GM18520 (cell line): ENCODE measurements around the gene SF3A1.
"Not testable (repeated sequence)": the region's sequence is repeated elsewhere in the genome, so short reads cannot be mapped to it uniquely, and the experiment has no call there.

ENCODE experiments used
- ATAC-seq: cut with Tn5 transposase; IDR thresholded peaks from one replicate; pipeline ENCODE4 v1.9.1; 2021; ENCODE audit not compliant: unreplicated experiment

SF3A1 gene, protein sequence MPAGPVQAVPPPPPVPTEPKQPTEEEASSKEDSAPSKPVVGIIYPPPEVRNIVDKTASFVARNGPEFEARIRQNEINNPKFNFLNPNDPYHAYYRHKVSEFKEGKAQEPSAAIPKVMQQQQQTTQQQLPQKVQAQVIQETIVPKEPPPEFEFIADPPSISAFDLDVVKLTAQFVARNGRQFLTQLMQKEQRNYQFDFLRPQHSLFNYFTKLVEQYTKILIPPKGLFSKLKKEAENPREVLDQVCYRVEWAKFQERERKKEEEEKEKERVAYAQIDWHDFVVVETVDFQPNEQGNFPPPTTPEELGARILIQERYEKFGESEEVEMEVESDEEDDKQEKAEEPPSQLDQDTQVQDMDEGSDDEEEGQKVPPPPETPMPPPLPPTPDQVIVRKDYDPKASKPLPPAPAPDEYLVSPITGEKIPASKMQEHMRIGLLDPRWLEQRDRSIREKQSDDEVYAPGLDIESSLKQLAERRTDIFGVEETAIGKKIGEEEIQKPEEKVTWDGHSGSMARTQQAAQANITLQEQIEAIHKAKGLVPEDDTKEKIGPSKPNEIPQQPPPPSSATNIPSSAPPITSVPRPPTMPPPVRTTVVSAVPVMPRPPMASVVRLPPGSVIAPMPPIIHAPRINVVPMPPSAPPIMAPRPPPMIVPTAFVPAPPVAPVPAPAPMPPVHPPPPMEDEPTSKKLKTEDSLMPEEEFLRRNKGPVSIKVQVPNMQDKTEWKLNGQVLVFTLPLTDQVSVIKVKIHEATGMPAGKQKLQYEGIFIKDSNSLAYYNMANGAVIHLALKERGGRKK

DNA sequence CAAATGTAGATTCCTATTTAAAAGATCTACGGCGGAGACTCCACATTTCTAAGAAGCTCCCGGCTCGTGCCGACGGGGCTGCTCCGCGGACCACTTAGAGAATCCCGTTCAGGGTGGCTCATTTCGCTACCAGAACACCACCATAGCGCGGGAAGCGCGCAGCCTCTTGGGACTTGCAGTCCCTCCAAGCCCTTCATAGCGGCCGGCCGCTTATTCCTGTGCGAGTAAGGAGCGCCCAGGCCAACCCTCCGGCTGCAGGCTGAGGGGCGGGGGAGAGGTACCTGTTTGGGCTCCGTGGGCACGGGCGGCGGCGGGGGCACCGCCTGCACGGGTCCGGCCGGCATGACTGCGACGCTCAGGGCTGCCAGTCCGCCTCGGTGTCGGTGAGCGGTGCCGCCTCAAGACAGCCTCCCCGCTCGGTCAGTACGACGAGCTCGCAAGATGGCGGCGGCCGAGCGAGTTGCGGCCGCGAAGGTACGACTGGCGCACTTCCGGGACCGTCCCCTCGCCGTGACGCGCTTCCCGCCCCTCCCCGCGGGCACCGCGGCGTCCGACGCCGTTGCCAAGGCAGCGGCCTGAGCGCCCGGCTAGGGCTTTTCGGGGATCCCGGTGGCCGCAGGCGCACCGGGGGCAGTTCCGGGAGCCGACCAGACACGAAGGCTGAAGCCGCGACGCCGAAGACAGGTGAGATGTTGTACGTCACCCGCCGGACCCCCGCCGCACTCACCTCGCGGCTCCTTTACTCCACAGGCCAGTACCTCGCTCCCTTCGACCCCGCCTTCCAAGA, at the start of gene SF3A1, which contains the start of gene CCDC157:
Gene SF3A1 (minus strand): TSS at position 446 of the 787 bp plus-strand sequence. CDS start 102 bp downstream, at position 344.
Gene CCDC157 (plus strand): TSS at position 559 of the 787 bp plus-strand sequence. CDS start 8,994 bp downstream, outside the sequence.
- peak; percentile 81 for ATAC-seq

DNA sequence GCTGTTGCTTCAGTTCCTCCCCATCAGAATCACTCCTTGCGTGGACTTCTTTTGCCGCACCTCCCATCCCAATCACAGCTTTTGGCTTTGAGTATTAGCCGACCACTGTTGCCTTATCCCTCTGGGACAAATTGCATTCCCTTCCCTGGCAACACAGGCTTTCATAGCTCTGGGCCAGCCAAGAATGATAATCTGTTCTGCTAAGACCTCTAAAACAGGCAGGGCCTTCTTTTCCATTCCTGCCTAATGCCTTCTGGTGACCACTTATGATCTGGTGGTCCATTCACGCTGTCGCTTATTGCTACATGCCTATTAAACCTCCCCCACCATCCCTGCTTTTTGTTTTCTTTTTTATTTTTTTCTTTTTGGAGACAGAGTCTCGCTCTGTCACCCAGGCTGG, 49.7 kb upstream of the SF3A1 start:
- ATAC-seq = no peak

DNA sequence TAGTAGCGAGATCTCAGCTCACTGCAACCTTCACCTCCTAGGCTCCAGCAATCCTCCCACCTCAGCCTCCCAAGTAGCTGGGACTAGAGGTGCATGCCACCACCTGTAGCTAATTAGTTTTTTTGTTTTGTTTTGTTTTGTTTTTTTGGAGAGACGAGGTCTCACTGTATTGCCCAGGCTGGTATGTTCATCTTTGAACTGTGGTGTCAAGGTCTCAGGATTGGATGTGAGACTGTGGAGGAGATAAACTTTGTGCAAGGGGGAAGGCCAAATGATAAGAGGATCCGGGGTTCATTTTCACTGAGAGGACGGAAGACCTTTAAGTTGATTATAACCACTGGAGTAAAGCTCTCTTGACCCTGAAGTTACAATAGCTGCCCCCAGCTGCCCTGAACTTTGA, 49.0 kb upstream of the SF3A1 start:
- no peak for ATAC-seq

DNA sequence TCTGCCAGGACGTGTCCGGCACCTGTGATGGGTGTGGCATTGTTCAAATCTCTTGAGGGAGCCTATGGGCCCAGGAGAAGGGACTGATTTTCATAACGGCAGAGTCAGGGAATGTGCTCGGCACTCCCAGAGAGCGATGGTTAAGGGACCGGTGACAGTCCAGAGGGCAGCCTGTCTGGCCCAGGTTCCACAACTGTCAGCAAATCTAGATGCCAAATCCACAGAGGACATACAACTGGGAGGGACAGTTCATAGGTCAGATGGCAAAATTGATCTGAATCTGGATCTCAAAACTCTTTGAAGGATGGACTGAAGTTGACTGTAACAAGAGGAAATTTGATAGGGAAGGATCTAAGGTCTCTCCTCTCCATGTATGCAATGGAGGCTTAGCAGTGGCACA, 47.6 kb upstream of the SF3A1 start:
- ATAC-seq = no peak

DNA sequence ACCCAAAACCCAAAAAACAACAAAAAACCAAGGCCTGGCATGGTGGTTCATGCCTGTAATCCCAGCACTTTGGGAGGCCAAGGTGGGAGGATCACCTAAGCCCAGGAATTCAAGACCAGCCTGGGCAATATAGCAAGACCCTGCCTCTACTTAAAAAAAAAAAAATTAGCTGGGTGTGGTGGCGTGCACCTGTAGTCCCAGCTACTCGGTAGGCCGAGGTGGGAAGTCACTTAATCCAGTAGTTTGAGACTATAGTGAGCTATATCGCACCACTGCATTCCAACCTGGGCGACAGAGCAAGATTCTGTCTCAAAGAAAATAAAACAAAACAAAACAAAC, 46.0 kb upstream of the SF3A1 start:
- ATAC-seq = not testable (repeated sequence)

DNA sequence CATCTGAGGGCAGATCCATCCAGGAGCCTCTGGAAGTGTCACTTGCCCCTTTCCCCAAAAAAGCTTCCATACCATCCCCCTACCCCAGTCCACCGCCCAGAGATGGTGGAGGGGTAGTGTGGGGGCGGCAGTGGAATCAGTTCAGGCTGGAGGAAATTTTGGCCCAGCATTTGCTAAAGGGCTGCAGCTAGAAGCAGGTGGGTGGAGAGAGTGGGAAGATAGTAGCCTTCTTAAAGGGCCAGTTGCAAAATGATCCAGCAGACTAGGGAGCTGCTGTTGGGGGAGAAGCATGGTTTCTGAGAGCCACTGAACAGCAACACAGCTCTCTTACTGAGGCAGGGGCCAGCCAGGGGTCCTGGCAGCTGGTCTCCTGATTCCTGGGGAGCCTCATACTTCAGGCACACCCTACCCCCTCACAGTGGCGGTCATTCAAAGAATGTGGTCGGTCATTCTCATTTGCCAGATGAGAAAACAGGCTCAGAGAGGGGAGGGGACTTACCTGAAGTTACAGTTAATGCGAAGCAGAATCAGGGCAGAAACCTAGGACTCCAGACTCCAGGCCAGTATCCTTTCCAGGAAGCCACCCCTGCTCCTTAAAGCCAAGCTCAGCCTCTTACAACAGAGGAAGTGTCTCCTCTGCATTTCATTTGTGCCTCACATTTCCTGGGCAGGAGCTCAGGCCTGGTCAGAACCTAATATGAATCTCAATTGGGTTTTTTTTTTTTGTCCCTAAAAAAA, 45.5 kb upstream of the SF3A1 start:
- no peak for ATAC-seq

DNA sequence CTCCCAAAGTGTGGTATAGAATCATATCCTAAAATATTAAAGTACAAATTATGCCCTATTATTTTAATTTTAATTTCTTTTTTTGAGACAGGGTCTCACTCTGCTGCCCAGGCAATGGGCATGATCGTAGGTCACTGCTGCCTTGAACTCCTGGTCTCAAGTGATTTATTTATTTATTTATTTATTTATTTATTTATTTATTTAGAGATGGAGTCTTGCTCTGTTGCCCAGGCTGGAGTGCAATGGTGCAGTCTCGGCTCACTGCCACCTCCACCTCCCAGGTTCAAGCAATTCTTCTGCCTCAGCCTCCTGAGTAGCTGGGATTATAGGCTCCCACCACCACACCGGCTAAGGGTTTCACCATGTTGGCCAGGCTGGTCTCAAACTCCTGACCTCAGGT, 44.3 kb upstream of the SF3A1 start:
- ATAC-seq = not testable (repeated sequence)

DNA sequence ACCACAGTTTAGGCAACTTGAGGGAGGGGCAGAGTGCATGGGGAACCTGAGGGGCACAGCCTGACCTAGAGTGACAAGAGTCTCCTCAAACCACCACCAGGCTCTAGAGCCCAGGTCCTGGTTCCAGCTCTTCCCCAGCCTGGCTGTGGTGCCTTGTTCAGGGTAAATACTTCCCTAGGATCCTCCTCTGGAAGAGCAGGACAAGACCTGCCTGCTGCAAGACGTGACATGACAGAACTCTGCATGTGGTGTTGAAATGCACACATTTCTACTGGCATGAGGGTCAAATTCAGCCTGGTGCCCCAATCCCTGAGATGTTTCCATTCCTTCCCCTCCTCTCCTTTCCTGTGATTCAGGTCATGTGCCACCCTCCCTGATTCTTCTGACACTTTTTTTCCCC, 43.5 kb upstream of the SF3A1 start:
- no peak for ATAC-seq

DNA sequence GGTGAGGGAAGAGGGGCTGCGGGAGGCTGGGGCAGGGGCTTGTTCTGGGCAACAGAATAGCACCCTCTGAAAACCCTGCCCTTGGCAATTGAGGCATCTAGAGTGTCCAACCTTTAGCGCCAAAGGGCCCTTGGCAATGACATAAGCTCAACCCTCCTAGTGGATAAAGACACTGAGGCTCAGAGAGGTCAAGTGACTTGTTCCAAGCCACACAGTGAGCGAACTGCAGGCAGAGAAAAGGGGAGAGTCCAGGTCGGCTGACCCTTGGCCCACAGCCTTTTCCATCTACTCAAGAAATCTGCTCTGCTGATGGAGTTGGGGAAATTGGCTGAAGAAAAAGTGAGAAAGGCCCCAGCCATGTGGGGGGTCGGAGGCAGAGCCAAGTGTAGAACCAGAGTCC, 43.0 kb upstream of the SF3A1 start:
- no peak for ATAC-seq

DNA sequence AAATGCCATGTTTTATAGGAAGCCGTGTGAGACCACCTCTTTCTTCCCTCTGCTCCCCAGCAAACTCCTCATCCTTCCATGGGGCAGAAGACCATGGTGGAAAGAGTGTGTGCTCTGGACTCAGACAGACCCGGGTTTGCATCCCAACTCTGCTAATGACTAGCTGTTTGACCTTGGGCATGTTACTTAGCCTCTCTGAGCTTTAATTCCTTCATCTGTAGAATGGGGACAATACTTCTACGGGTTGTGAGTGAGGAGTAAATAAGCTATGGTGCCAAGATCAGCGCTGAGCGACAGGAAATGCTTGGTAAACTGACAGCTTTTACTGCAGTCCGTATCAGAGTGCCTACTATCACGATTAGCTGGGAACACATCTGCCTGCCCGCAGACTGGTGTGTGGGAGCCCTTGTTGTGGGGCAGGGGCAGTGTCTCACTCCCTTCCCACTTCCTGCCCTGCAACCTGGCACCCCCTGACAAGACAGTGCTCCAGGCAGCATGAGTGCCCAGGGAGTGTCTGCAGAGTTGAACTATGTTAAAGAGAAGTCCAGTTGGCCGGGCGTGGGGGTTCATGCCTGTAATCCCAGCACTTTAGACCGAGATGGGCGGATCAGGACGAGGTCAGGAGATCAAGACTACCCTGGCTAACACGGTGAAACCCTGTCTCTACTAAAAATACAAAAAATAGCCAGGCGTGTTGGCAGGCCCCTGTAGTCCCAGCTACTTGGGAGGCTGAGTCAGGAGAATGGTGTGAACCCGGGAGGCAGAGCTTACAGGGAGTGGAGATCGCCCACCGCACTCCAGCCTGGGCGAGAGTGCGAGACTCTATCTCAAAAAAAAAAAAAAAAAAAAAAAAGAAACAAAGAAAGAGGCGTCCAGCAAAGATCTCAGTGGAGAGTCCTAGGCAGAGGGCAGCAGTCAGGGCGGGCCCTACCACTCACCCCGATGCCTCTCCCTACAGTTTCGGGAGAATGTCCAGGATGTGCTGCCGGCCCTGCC, 42.3 kb upstream of the SF3A1 start:
- no peak for ATAC-seq

DNA sequence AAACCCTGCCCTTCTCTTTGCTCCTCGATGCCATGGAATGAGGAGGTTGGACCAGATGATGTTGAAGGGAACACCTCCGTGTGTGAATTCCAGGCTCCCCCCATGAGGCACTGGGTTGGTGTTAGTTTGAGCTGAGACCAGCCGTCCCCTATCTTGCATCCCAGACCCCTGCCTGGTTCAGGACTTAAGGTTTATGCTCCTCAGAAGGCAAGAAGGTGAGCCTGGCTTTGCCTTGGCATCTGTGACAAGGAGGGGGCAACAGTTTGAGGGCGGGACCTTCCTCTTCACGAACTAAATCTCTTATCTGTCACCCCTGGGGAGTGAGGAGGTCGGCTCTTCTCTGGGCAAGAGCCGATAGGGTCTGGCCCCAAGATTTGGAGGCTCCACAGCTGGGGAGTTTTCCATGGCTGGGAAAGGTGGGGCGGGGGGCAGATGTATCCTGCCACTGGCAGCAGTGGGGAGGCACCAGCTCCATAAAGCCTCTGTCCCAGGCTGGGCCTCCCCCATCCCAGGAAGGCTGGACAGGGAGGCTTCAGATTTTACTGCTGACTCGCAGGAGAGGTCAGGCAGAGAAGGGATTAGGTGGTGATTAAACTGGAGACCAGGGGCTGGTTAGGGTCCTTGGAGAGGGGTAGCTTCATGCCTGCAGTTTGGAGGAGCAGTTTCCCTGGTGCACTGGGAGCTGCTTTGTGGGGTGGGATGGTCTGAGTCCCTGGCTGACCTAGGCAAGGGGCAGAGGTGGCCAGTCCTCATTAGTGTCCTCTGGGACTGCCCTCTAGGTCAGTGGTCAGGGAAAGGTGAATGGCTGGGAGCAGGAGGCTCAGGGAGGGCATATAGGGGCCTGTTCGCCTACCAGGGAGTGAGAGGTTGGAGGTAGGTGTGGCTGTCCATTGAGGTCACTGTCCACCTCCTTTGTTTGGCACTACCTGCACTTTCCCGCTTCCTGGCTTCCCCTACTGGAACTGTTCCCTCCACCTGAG, 41.3 kb upstream of the SF3A1 start:
- no peak for ATAC-seq

DNA sequence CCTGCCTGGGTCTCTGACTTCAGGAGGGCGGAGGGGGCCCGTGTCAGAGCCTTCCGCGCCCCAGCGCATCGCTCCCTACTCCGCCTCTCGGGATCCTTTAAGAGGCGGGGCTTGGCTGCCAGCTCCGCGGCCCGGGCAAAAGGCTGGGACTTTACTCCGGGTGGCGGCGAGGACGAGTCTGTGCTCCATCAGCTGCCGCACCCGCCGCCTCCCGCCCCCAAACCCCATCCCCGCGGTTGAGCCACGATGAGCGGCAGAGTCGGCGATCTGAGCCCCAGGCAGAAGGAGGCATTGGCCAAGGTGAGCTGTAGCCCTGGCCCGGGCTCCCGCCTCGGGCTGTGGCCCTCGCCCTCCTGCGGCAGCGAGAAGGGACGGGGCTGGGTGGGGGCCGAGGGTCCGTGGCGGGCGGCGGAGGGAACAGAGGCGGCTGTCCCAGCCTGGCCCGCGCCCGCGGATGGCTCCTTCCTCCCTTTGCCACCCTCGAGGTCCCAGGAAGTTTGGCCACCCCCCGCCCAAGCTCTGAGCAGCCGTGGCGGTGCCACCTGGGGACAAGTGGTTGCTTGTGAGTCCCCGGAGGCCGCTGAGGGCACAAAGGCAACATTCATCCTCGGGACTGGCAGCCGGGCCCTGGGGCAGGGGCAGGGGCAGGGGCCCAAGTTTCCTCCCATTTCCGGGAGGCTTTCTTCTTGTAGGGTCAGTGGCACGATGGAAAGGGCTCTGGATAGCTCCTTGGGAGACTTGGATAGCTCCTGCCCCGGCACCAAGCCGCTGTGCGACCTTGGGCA, 40.4 kb upstream of the SF3A1 start, which contains the start of gene SEC14L2:
Gene SEC14L2 (plus strand): TSS at position 148 of the 785 bp plus-strand sequence. CDS start 99 bp downstream, at position 247.
- no peak for ATAC-seq

DNA sequence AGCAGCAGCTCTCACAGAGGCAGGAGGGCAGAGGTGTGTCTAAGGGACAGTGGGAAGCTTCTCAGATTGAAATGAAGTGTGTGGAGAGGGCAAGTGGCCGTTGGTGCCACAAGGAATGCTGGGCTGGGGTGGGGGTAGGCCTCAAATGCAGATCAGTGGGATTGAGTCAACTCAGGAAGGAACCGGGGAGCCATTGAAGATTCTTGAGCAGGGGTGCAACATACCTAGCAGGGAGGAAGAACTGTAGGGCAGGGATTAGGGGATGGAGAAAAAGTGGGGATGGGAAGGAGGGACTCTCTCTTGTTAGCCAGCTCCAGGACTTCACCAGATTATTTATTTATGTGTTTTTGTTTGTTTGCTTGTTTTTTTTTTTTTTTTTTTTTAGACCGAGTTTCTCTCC, 37.2 kb upstream of the SF3A1 start:
- ATAC-seq = no peak

DNA sequence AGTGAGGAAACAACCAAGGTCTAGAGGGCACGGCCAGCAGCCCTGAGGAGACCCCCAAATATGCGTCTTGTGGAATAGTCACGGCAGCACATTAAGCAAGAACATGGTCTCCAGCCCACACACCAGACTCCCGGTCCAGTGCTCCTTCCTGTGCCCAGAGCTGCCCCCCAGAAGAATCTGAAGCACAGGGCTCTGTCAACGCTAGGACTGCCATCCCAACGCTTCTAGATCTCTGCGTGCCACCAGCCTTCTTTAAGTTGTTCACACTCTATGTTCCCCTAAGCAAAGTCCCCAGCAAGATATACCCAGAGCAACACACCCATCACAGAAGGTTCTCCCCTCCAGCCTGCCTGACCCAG, 36.6 kb upstream of the SF3A1 start:
- no peak for ATAC-seq

DNA sequence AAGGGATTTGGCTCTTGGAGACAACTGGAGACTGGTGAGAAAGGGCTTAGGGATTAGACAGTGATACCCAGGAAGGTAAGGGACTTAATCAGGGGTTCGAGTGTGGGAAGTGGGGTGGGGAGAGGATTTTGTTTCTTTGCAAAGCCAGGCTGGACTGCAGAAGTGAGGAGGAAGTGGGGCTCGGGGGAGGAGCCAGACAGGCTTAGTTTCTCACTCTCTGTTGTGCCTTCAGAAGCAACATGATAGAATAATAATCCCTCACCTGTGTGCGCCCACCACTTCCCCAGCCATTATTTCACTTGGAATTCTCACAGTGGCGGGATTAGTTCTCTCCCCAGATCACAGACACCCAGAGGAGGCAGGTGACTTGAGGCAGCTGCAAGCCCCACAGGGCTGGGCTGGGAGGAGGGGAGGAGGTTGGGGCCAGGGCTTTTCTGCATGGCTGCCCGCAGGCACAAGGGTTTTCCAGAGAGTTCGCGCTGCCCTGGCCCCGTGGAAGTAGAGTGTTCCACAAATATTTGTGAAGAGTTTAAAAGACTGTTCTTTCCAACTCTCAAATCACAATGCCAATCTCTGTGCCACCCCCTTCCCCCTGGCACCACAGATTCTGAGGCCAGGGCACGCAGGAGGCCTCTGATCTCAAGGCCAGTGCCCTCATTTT, 36.1 kb upstream of the SF3A1 start:
- ATAC-seq = no peak

DNA sequence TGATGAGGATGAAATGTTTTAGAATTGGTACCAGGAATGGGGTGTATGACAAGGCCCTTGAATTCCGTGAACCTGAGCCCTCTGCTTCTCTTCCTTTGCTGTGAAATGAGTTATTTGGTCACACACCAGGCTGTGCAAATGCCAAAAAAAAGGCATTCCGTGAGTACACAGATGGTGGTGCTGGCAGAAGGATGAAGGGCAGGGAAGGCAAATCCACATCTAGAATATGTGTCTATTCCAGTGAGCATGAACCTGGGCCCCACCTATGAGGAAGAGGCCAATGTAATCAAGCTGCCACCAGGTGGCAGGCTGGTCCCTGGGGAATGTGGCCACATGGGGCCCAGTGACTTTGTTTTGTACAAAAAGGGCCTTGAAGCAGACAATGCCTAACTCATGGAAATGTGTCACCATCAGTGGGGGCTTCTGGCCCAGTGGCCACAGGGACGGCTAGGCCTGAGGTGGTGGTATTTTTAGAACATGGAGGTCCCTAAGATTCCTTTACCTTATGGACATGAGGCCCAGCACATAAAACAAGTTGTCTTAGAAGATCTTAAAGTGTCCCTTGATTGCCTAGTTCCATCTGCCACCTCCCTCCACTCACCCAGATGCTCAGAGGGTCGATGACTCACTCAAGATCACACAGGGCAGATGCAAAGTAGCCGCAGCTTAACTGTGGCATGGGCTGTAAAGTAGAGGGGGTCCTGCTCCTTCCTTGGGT, 34.4 kb upstream of the SF3A1 start:
- no peak for ATAC-seq
